HG03571 (cell line): ENCODE measurements around the gene ADCY2.

Experiments used
- ATAC-seq: cut with Tn5 transposase; IDR thresholded peaks from one replicate; pipeline ENCODE4 v1.9.1; 2021; ENCODE audit not compliant: unreplicated experiment

The ADCY2 gene

DNA sequence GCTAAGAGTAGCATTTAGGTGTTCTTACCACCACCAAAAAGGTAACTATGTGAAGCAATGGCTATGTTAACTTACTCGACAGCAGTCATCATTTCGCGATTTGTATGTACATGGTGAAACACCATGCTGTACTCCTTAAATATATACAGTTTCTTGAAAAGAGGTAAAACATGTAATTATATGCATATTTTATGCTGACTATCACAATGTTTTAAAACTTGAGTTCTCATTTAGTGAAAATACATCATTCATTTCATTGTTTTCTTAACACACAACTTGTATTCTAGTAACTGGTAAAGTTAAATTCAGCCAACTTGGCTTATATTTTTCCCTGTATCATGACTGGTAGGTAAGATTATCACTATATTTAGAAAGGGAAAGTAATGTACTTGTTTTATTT lies 189.9 kb downstream of the ADCY2 start:
- ATAC-seq, result no peak

DNA sequence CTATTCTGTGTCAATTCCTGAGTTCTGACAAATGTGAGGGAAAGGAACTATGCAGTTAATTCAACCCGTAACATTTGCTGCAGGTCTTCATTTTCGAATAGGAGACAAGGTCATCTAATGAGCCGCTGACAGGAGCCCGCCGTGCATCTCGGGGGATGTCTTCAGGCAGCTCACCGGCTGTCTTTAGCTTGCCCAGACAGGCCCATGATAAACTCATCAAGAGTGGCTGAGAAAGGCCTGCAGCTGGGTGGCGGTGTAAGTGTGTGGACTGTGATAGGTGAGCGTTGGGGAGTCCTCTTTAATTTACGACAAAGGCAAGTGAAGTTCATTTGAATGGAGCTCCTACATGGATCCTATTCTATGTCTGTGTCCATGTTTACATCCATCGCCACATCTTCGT lies 190.5 kb downstream of the ADCY2 start:
- ATAC-seq, result no peak

DNA sequence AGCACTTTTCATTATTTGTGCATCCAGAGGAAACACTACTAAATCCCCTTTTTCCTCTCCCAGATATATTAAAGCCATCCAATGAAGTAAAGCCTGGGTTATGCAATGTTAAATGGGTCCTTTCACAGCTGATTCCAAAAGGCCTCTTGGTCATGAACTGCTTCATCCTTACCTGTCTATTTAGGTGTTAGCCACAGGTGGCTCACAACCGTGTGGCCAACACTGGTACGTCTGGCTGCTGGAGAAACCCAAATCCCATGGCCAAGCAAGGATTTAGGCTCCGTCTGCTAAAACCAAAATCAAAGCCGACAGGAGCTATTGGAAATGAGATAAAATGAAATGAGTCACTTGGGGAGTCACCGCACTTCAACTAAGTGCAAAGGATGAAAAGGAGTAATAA lies 193.9 kb downstream of the ADCY2 start:
- no peak for ATAC-seq

DNA sequence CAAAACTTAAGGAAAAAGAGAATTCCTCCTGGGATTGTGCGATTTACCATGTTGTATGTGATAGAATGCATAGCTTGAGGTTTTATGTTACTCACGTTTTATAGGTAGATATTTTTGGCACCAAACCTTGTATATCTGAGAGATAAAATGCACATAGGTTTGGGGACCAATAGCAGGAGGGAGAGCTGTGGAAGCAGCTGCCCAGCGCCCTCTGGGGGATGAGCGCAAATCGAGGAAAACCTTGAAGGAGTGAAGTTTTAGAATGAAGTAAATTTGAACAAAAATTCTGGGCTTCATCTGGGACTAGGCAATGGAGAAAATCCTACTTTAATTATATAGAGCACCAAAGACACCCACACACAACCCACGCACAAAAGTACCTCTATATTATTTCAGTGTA lies 197.0 kb downstream of the ADCY2 start:
- ATAC-seq, result no peak

DNA sequence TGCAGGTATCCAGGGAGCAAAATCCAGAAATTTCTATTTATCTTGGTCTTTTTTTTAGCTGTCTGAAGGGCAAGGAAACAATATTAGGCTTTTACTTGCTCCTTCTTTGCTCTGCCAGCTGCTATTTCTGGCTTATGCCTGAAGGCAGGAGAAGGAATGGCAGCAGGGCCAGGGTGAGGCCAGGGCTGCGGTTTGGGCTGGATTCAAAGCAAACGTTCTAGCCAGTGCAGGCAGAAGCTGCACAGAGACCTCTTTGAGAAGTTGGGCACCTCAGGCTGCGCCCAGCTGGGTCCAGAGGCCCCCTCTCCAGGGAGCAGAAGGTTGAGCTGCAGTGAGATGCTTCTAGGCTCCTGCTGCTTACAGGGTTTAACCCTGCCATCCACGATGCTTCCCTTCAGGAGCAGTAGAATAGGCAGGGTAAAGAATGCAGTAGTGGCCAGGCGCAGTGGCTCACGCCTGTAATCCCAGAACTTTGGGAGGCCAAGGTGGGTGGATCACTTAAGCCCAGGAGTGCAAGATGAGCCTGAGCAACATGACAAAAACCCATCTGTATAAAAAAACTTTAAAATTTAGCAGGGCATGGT lies 201.2 kb downstream of the ADCY2 start:
- ATAC-seq, result no peak

DNA sequence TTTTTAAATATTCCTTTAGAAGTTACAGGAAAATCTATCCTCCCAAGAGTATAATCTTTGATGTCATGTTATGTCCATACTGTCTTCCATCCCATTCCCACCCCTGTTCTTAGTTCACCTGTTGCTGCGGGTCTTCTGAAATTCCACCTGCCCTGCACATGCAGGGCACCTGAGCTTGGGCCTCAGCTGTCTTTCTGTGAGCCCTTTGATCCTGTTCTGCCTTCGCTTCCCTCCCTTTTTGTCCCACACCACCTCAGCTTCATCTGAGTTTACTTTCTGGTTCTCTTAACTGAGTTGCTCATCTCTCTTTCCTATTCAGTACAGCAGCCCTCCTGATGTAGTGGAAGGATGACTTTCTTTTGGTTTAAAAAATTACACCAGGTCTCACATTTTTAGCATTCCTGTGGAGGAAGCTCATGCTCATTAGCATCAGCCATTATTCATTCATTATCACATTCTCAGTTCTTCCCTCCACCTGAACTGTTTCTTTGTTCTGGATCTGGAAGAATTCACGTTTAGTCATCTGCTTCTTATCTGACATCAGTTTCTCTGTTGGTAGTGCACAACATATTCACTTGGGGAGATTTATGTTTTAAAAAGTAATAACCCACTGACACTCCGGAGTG lies 211.0 kb downstream of the ADCY2 start:
- ATAC-seq, result no peak

DNA sequence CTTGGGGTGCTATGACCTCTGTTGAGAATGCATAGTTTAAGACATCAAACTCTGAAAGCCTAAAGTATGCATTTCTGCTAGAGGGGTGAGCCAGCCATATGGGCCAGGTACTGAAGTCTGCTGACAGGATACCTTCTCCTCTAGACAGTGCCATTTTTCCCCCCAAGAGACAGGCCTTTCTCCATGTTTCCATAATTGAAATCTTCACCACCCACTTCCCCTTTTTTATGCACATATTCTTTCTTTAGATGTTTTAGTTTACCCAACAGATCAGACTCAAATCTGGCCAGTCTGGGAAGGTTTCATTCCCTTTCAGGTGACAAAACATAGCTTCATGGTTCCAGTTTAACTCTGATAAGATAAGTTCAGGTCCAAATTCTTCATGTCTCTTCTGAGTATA lies 212.8 kb downstream of the ADCY2 start:
- no peak for ATAC-seq

DNA sequence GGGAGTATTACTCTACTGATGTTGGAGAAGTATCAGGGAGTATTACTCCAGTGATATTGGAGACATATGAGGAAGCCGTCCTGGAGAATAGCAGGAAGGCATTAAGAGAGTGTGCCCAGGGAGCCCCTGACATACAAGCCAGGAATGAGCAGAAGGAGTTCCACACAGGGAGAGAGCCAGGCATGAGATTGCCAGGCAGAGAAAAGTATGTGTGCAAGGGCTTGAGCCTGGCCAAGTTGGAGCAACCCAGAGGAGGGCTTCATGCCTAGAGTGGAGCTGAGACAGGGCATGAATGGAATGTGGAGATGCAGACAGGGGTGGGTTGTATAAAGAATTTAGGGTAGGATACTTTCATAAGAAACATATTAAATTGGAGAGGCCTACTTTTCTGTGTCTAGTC lies 213.8 kb downstream of the ADCY2 start:
- no peak for ATAC-seq

DNA sequence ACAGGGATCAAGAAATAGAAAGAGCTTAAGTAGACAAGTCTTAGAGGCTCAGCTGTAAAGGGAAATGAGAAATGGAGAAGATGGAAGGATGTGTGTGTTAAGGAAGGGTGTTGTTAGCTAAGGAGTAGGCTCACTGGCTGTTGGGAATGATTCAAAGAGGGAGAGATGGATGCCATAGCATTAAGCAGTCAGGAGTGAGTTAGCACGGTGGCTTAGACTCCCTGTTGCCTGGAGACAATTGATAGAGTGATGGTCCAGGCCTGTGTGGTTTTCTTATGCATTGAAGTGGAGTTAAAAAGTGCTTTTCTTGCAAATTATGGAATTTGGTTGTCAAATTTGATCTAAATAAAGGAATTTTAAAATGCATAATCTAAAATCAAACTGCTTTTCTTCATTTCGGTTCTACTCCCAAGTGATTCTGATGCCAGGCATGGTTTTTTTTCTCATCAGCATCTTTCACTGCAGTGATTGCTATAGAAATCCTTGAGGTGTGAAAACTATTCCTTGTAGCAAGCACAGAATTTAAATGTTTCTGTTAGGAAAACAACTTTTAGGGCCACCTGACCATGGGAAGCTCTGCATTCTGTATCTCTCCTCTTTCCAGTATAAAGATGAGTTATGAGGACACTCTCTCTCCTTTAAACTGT lies 214.7 kb downstream of the ADCY2 start:
- ATAC-seq, result no peak

DNA sequence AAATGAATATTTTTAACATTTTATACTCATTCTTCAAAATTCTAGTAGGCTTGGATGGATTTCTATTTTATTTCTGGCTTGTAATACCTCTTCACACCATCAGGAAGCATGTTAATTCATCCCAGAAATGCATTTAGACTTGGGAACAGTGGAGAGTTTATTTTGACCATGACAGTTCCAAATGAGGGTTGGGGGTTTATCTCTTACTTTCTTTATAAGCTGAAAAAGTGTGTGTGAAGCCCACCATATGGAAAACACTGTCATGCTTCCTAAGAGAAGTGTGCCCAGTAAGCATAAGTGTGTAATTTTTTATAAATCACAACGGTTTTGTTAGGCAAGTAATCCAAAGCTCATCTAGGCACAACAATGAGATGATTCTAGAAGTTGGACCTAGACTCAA lies 215.6 kb downstream of the ADCY2 start:
- no peak for ATAC-seq

DNA sequence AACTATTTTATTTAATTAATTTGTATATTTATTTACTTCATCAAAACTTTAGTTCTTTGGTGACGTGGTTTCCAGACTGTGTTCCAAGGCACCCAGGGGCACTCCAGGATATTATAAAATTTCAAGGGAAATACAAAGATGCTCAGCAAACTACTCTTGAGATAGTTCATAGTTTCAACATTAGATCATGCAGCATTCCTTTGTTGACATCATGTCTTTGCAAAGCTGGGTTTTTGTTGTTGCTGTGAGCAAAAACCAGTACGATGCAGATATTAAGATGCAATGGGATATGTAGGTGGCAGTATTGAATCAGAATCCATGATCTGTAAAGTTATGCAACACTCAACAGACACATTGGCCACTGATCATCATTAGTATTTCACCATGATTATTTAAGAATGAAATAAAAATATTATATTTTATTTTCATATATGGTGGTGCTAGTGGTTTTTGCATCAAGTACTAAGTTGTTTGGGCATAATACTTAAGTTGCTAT lies 219.7 kb downstream of the ADCY2 start:
- no peak for ATAC-seq

DNA sequence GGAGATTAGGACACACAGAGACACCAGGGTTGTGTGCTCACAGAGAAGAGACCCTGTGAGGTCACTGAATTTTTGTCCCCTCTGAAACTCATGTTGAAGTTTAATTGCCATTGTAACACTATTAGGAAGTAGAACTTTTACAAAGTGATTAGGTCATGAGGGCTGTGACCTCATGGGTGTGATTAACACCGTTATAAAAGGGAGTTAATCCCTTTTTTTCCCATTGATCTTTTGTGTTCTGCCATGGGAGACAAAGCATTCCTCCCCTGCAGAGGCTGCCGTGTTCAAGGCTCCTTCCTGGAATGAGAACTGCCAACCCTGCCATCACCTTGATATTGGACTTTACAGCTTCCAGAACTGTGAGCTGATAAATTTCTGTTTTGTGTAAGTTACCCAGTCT lies 221.0 kb downstream of the ADCY2 start:
- ATAC-seq, result no peak

DNA sequence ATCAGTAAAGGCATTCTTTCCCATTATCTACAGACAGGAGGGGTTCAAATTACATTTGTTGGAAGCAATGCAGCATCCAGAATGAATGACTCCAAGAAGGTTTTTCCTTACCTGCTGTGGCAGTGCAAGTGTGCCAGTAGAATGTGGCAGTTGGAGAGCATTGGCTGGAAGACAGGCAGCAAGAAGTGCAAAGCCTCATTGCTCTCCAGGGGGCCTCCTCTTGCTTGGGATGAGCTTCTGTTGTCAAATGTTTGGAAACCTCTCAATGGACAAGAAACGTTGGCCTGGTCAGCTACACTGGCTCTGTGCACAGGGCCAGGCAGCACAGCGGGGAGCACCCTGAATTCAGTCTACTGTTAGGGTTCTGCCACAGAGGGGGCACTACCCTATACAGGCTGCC lies 226.6 kb downstream of the ADCY2 start:
- ATAC-seq, result no peak

DNA sequence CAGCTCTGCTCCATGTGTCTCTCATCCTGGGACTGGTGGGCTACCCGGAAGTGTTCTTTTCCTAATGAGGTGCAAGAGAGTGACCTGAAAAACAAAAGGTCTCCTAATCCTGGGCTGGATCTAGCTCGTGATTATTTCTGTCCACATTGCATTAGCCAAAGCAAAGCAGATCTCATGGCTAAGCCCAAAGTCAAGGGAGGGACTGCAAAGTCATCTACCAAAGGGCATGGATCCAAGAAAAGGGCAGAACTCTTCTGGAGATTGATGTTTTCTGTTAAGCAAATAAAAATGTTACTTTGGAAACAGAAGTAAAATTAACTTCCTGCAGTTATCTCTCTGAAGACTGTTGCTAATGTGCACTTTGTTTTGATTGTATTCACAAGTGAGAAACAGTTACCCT lies 229.8 kb downstream of the ADCY2 start:
- ATAC-seq, result no peak

DNA sequence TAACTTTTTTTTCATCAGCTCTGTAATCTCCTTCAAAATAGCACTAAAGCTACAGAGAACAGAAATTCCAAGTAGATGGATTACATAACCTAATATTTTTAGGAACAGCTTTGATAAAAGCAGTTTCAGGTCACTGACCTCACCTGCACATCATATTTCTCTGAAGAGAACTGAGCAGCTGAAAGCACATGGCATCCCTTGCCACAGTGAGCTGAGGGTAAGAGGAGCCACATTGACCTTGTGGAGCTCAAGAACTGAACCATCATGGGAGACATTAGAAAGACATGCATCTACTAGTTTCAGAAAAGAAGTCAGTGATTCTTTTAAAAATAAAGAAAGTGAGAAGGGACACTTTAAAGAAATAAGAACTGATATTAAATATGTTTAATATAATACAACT lies 232.3 kb downstream of the ADCY2 start:
- no peak for ATAC-seq

DNA sequence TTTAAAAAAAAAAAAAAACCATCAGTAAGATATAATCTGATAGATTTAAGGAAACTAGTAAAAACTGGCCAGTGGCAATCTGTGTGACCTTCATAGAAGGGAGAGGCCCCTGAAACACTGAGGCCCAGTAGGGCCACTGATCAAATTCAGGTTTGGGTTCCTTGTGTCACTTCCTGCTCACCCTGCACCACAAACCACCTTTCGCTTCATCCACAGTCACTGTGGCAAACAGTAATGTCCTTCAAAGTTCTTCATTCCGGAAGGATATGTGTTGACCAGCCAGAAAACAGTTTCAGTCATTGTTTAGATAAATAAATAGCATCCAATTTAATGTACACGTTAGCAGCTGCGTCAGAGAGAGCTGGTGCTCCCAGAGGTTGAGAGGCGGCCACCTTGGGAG lies 232.9 kb downstream of the ADCY2 start:
- ATAC-seq, result no peak

DNA sequence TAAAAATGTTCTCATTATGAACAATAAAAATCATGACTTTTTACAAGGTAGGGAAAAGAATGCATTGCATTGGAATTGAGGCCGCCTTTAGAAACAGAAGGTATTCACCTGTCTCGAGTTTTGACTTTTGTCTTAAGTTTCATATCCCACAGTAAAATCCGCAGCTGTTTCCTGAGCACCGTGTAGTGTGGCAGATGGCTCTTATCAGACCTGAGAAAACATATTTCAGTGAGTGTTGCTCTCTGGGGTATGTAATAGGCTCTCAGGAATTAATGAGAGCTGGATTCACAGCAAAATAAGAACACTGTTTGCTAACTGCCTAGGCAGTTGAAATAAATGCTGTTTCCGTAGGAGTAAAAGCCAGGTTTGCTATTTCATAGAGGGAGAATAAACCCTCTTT lies 233.6 kb downstream of the ADCY2 start:
- ATAC-seq, result no peak

DNA sequence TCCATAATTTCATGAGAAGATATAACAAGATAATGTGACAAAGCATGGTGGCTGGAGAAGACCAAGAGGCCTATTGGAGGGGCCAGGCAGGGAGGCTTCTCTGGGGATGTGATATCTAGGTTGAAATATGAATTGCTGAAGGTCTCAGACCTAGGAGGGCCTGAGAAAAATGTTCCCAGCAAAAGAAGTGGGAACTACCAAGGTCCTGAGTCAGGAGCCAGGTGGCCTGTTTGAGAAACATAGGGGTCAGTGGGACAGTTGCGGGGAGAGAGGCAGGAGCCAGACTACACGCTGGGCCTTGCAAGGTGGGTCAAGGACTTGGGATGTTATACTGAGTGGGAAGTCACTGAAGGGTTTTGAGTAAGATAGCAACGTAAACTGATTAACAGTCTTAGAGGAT lies 238.9 kb downstream of the ADCY2 start:
- ATAC-seq, result no peak

DNA sequence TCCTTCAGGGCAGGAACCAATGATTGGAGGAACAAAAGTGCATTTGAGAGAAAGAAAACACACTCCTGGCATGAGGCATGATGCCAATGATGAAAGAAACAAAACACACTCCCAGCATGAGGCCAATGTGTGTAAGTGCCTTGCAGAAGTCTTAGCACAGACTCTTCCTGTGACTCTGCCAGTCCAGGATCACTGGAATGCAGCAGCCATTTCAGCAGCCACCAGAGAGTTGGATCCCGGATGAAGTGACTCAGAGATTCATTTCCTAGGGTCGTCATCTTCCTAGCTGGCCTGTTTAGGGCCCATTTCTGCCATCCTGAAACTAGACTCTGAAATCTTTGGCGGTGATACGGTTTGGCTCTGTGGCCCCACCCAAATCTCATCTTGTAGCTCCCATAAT lies 242.5 kb downstream of the ADCY2 start:
- no peak for ATAC-seq

DNA sequence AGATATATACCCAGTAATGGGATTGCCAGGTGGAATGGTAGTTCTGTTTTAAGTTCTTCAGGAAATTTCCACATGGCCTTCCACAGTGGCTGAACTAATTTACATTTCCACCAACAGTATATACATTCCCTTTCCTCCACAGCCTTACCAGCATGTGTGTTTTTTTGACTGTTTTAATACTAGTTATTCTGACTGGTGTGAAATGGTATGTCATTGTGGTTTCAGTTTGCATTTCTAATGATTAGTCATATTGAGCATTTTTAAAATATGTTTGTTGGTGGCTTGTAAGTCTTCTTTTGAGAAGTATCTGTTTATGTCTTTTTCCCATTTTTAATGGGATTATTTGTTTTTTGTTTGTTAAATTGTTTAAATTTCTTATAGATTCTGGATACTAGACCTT lies 246.1 kb downstream of the ADCY2 start:
- ATAC-seq, result no peak

DNA sequence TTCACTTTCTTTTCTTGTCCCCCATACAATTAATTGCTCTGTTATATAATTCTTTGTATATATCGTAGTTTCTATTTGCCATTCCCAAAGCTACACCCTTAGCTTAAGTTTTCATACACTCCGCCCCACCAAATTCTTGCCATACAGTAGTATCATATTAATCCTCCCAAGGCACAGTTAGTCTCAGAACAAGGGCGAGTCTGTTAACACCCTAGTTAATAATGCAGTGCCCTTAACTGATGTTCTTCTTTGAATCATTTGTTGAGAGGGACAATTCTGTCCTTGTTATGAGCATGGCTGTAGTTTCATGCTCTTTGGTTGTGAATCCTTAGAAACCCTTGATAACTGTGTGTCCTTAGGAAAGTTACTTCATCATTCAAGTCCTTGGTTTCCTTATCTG lies 248.8 kb downstream of the ADCY2 start:
- ATAC-seq, result no peak

DNA sequence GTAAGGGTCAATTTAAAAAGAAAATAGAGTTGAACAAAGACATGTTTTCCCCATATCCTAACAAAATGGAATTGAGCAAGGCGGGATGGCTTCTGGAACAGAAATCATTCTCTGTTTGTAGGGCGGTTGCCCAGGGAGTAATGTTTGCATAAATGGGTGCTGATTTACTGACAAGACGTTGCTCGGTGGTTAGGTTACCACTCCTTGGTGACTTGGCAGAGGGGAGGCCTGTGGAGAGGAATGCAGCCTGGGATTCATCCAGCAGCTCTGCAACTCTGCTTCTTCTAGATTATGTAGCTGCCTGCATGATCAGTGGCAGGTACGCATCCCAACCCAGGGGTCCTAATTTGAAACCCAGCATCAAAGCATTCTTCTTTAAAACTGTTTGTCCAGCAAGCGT lies 254.8 kb downstream of the ADCY2 start:
- ATAC-seq, result no peak

DNA sequence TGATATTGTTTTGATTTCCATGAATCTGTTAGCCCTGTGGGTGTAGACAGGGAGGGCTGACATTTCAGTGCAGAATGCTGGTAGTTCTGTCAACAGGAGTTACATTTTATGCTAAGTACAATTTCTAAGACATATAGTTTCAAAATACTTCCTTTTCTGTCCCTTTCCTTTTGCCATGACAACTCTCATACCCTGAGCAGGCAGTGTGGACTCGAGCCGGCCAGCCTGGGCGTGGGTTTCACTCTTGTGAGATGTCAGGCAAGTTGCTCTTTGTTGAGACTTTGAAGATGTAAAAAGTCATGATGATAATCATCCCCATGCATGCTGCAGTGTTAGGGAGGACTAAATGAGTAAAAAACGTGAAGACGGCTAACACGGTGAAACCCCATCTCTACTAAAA lies 257.1 kb downstream of the ADCY2 start:
- no peak for ATAC-seq
